ENCODE data around the gene UBE2D1. TPM values are rescaled to one million over a fixed set of nuclear protein-coding genes. Genes with fewer than 3 reads are reported as not detected.

Gene UBE2D1
- 9.8 and 12.9 TPM in 2 replicates for total RNA-seq

DNA sequence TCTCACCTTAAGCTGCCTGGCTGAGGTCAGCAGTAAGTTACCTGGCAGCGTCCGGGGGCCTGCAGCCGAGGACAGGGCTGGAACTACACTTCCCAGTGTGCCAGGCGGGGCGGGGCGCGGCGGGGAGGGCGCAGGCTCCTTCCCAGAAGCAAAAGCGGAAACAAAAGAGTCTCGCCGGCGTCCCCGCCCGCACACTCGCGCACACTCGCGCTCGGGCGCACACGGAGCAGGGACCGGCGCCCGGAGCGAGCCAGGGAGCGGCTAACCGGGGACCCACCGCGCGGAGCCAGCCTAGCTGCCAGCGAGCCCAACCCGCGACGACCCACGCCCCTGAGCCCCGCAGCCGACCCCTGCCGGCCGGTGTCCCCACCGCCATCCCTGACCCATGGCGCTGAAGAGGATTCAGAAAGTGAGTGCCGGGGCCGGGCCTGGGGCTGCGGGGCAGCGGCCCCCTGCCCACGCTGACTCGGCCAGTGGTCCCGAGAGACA lies at the start of gene UBE2D1:
Gene UBE2D1 (plus strand): TSS at position 190 of the 489 bp plus-strand sequence. CDS start 196 bp downstream, at position 386.

GRCh38 chr10:58384999-58385783 lies 50.4 kb downstream of the UBE2D1 start, which contains the start of gene TFAM:
TSS of gene TFAM (plus strand) at chr10:58385410. CDS start at chr10:58385548, 138 bp downstream.

Other genes starting within 250 kb of the UBE2D1 start
- 6.7 and 7.2 TPM in 2 replicates for gene IPMK, start 67.1 kb upstream of the UBE2D1 start, total RNA-seq
- 6.4 and 13.0 TPM in 2 replicates for gene CISD1, start 65.8 kb upstream of the UBE2D1 start, total RNA-seq
- gene TFAM, start 50.4 kb downstream of the UBE2D1 start, total RNA-seq = 14.1 and 15.3 TPM in 2 replicates
- gene BICC1, start 177.9 kb downstream of the UBE2D1 start, total RNA-seq = 0.39 TPM in 1 of 2 replicates, not detected in the other